KMS-11 (cell line): Measurements from ENCODE around the gene TOM1L1.

Experiments
- H2AFZ ChIP-seq: fragments of 200-600 bp; sonication (generic); 2 replicates; pipeline ENCODE4 v1.6.1; 2016; ENCODE audit warnings: antibody characterized with exemption, mixed run types, low read depth
- H3K27ac ChIP-seq: fragments of 200-600 bp; sonication (generic); 2 replicates; pipeline ENCODE4 v1.6.1; 2016; ENCODE audit warnings: mild to moderate bottlenecking, mixed run types
- H3K27me3 ChIP-seq: fragments of 200-600 bp; sonication (generic); 2 replicates; pipeline ENCODE4 v1.6.1; 2017; ENCODE audit warnings: mild to moderate bottlenecking, low read depth, mixed run types, moderate library complexity; ENCODE audit not compliant: insufficient read depth
- H3K36me3 ChIP-seq: fragments of 200-600 bp; sonication (generic); 2 replicates; pipeline ENCODE4 v1.6.1; 2017; ENCODE audit warnings: mild to moderate bottlenecking, mixed run types; ENCODE audit not compliant: insufficient read depth
- H3K4me1 ChIP-seq: fragments of 200-600 bp; sonication (generic); 2 replicates; pipeline ENCODE4 v1.6.1; 2016; ENCODE audit warnings: mild to moderate bottlenecking, low read depth, mixed run types; ENCODE audit not compliant: poor library complexity, severe bottlenecking
- H3K4me2 ChIP-seq: fragments of 200-600 bp; sonication (generic); 2 replicates; pipeline ENCODE4 v1.7.0; 2016; ENCODE audit warnings: mild to moderate bottlenecking, mixed run types
- H3K4me3 ChIP-seq: fragments of 200-600 bp; sonication (generic); IDR thresholded peaks from 2 replicates; pipeline ENCODE4 v1.6.1; 2017; ENCODE audit warnings: low read depth, low read length, mixed read lengths; ENCODE audit not compliant: insufficient read depth
- H3K79me2 ChIP-seq: fragments of 200-600 bp; sonication (generic); 2 replicates; pipeline ENCODE4 v1.6.1; 2016; ENCODE audit warnings: low read depth, mixed run types; ENCODE audit not compliant: insufficient read depth
- H3K9ac ChIP-seq: fragments of 200-600 bp; sonication (generic); 2 replicates; pipeline ENCODE4 v1.6.1; 2016; ENCODE audit warnings: mild to moderate bottlenecking, mixed run types
- H4K20me1 ChIP-seq: fragments of 200-600 bp; sonication (generic); 2 replicates; pipeline ENCODE4 v1.6.1; 2016; ENCODE audit warnings: mild to moderate bottlenecking, mixed run types; ENCODE audit not compliant: insufficient read depth
- TF ChIP-seq, protein P1 (sequence below): fragments of 200-600 bp; sonication (generic); conservative IDR thresholded peaks from 2 replicates; pipeline ENCODE4 v1.6.1; 2017; ENCODE audit warnings: low read depth, mild to moderate bottlenecking, antibody characterized with exemption, low read length, moderate library complexity, mixed read lengths

TOM1L1 gene

DNA sequence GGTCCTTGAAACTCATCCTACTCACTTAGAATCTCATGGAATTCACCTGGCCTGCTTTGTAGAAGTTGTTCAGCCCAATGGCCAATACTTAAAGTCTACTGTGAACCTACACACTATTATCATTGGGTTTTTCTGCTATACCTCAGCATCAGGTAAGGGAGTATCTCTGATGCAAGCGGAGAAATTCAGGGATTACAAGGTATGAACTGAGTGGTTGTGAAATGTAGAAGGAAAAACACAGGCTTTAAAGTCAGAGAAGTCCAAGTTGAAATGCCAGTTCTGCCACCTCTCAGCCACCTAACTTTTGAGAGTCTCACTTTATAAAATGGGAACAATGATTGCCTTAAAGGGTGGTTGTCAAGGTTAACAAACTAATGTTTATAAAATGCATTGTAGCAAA is 36.8 kb downstream of the TOM1L1 start:
- H3K4me1 ChIP-seq, result no peaks in the 10 kb centered on the region
- H3K79me2 ChIP-seq, result no peaks in the 10 kb centered on the region
- H3K4me3 ChIP-seq, result no peak overlapping the region
- no peak overlapping the region for H3K9ac ChIP-seq
- TF ChIP-seq, protein P1, sequence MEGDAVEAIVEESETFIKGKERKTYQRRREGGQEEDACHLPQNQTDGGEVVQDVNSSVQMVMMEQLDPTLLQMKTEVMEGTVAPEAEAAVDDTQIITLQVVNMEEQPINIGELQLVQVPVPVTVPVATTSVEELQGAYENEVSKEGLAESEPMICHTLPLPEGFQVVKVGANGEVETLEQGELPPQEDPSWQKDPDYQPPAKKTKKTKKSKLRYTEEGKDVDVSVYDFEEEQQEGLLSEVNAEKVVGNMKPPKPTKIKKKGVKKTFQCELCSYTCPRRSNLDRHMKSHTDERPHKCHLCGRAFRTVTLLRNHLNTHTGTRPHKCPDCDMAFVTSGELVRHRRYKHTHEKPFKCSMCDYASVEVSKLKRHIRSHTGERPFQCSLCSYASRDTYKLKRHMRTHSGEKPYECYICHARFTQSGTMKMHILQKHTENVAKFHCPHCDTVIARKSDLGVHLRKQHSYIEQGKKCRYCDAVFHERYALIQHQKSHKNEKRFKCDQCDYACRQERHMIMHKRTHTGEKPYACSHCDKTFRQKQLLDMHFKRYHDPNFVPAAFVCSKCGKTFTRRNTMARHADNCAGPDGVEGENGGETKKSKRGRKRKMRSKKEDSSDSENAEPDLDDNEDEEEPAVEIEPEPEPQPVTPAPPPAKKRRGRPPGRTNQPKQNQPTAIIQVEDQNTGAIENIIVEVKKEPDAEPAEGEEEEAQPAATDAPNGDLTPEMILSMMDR, result no peak
- H4K20me1 ChIP-seq, result no peaks in the 10 kb centered on the region
- H3K27ac ChIP-seq, result no peak overlapping the region
- H3K27me3 ChIP-seq, result no peaks in the 10 kb centered on the region
- no peak overlapping the region for H2AFZ ChIP-seq
- H3K36me3 ChIP-seq, result no peaks in the 10 kb centered on the region
- no peak overlapping the region for H3K4me2 ChIP-seq

DNA sequence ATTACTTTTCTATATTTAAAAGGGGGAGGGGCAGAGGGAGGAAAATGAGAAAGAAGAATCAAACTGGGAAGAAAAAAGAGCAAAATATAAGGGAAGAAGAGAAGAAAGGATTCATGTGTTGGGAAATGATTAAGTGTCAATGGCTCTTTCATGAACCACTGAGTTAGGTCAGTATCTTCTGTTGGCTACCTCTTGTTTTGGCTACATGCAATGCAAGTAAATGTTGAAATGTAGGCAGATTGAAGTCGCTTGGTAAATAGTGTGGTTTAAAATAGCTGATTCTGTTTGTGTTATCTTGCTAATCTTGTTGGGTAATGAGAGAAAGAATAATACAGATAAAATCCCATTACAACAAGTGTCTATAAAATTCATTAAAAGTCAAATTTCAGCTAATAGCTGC is 40.6 kb downstream of the TOM1L1 start:
- no peak overlapping the region for H3K4me3 ChIP-seq
- H3K9ac ChIP-seq, result no peak overlapping the region
- H3K79me2 ChIP-seq, result no peaks in the 10 kb centered on the region
- peaks cover 21% of the 10 kb centered on the region for H3K4me1 ChIP-seq
- H3K4me2 ChIP-seq, result no peak overlapping the region
- H3K27me3 ChIP-seq, result no peaks in the 10 kb centered on the region
- TF ChIP-seq, protein P1, result no peak
- no peaks in the 10 kb centered on the region for H4K20me1 ChIP-seq
- no peak overlapping the region for H2AFZ ChIP-seq
- no peaks in the 10 kb centered on the region for H3K36me3 ChIP-seq
- no peak overlapping the region for H3K27ac ChIP-seq

DNA sequence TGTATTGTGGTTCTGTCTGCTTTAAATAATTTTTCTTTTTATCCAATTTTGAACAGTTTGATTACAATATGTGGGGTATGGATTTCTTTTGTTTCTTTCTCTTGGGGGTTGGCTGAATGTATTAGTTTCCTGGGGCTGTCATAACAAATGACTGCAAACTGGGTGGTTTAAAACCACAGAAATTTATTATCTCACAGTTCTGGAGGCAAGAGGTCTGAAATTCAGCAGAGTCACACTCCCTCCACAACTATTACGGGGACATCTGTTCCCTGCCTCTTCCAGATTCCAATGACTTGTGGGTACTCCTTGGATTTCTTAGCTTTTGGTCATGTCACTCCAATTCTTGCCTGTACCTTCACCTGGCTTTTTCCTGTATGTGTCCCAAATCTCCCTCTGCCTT is 44.1 kb downstream of the TOM1L1 start:
- Histone ChIP-seq H3K27ac (peak overlapping the region; percentile 15; the same call in 1 of the 2 replicates), H4K20me1 (no peaks in the 10 kb centered on the region), H3K27me3 (no peaks in the 10 kb centered on the region), H3K4me2 (peak overlapping the region; percentile 43), H3K4me3 (no peak overlapping the region), H3K9ac (no peak overlapping the region), H3K36me3 (no peaks in the 10 kb centered on the region), H3K4me1 (peaks cover 33% of the 10 kb centered on the region), H3K79me2 (no peaks in the 10 kb centered on the region), H2AFZ (no peak overlapping the region)
- TF ChIP-seq, protein P1, result no peak

DNA sequence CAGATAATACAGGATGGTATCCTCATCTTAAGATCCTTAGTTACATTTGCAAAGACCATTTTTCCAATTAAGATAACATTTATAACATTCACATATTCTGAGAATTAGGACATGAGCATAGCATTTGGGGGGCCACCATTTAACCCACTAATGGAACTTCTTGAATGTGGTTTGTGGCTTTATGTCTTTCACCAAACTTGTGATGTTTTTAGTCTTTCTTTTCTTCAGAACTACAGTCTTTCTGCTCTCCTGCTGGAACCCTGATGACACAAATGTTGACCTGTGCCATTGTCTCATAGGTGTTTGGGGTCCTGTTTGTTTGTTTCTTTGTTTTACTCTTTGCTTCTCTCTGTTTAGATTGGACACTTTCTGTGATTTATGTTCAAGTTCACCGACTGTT is 44.6 kb downstream of the TOM1L1 start:
- Histone ChIP-seq H3K27me3 (no peaks in the 10 kb centered on the region), H4K20me1 (no peaks in the 10 kb centered on the region), H3K36me3 (no peaks in the 10 kb centered on the region), H2AFZ (no peak overlapping the region), H3K4me3 (no peak overlapping the region), H3K9ac (no peak overlapping the region), H3K4me2 (peak overlapping the region; percentile 43), H3K4me1 (peaks cover 33% of the 10 kb centered on the region), H3K27ac (peak overlapping the region; percentile 15; the same call in 1 of the 2 replicates), H3K79me2 (no peaks in the 10 kb centered on the region)
- TF ChIP-seq, protein P1, result no peak
